HG02610 (cell line): ENCODE results near the gene CAMTA1.
"Not testable (repeated sequence)": the region's sequence is repeated elsewhere in the genome, so short reads cannot be mapped to it uniquely, and the experiment has no call there.

Experiments
- ATAC-seq: cut with Tn5 transposase; IDR thresholded peaks from one replicate; pipeline ENCODE4 v1.9.1; 2021; ENCODE audit warnings: mild to moderate bottlenecking, moderate library complexity; ENCODE audit not compliant: unreplicated experiment

Gene CAMTA1

DNA sequence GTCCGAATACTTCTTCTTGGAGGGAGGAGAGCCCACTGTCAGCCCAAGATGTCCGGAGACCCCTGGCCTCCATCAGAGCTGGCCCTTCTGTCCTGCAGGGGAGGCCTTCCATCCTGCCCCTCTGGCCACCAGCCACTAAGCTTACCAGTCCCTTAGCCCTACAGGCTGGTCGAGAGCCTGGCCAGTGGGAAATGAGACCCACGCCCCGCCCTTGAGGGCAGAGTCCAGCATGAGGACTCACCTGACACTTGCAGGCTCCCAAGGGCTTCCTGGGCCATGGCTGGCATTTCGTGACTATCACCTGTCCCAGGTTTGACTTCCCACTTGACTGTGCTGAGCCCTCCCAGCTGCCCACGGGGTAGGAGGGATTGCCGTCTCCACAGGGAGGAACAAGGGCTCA lies 624.0 kb downstream of the CAMTA1 start:
- ATAC-seq: no peak

DNA sequence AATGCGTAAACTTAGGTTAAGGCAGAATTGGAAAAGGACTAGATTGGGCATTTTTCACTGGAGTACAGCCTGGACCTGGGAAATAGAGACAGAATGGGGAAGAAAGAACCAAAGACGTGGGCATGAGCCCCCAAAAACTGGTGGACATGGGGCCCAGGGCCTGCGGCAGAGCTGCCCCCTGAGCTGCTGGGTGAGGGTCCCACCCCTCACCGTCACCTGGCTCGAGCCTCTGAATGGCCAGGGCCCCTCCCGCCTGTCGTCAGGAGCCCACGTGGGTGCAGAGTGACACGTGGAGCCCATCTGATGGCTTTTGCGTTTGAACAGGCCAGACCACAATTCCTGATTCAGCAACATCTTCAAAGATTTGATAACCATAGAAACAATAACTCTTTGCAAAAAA lies 624.9 kb downstream of the CAMTA1 start:
- ATAC-seq: no peak

DNA sequence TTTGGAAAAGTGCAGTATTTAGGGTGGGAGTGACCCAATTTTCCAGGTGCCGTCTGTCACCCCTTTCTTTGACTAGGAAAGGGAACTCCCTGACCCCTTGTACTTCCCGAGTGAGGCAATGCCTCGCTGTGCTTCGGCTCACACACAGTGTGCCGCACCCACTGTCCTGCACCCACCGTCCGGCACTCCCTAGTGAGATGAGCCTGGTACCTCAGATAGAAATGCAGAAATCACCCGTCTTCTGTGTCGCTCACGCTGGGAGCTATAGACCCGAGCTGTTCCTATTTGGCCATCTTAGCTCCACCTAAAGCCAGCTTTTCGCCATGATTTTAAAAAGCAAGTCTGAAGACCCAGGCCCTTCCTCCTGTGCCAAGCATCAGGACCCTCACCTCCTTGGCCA lies 632.4 kb downstream of the CAMTA1 start:
- ATAC-seq: not testable (repeated sequence)

DNA sequence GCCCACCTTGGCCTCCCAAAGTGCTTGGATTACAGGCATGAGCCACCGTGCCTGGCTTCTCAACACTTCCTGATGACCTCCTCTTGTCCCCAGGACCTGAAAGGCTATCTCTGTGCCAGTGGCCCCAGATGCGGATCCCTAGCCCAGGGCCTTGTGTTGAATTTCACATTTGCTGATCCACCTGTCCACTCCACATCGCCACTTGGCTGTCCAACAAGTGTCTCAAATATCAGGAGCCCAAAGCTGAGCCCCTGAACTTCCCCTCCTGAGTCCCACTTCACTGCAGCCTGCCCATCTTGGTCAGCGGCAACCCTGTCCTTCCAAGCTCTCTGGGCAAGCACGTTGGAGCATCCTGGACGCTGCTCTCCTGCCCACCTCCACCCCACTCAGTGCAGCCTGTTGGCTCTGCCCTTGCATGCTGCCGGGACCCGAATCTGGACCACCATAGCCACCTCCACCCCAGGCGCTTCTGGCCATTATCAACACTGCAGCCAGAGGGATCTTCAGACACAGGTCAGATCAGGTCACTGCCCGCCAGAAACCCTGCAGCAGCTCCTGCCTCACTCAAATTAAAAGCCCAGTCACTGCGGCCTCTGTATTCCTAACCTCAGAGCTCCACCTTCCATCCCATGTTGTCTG lies 633.3 kb downstream of the CAMTA1 start:
- ATAC-seq: no peak

DNA sequence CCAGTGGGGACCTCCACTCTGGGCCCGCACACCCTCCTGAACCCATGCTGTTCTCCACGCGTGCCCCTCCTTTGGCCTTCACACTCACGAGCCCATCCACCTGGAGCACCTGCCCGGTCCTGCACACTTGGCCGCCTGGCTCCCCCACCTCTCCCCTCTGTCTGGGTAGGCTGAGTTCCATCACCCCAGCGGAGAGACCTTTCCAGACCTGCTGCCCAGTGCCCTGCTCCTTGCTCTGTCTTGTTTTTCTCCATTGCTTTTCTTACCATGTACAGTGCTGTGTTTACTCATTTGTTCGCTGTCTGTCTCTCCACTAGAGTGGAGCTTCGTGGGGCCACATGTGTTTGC lies 634.8 kb downstream of the CAMTA1 start:
- no peak for ATAC-seq

DNA sequence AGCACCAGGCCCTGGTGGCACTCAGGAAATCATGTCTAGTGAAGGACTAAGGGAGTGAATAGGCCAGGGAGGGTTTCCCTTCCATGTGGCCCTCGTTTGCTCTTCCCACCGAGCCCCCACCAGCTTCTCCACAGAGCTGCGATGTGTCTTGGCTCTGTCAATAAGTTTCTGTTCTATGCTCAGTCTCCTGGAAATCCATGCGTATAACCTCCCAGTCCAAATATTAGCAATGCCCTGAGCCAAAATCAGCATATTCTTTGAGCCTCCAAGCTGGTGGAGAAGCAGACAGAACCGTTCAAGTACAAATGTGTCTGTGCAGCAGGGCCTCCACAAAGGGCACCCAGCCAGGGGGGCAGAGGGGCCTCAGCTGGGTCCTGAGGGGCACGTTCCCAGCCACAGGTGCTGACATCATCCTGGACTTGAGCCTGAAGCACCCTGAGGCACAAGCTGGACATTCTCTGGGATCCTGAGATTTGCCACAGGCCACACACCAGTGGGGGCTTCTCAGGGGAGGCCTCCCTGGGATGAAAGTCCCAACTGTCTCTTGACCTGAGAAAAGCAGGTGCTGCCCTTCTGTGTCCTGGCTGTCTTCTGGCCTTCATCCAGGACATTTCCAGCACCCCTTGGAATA lies 635.3 kb downstream of the CAMTA1 start:
- no peak for ATAC-seq

DNA sequence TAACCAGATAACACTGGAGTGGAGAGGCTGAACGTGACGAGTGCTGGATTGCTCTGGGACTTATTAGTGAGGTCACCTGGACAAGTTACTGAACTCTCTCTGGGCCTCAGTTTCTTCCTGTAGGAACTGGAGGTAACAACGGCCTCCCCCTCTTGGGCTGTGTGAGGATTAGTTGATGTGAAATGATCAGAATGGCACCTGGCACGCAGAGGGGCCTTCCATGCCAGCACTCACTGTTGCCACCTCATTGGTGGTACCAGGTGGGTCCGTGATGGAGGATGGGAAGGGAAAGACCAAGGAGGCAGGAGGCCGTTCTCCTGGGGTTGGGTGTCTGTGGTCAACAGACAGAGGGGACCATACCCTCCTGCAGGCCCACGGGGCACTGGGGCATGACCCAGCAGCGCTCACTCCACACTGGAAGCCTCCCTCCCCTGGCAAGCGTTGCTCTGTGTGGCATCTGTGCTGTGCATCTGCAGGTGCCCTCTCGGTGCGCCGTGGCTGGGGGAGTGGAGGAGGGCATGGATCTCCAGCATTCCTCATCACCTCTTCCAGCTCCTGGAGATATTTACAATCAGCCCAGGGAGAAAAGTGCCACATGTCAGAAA lies 636.3 kb downstream of the CAMTA1 start:
- no peak for ATAC-seq

DNA sequence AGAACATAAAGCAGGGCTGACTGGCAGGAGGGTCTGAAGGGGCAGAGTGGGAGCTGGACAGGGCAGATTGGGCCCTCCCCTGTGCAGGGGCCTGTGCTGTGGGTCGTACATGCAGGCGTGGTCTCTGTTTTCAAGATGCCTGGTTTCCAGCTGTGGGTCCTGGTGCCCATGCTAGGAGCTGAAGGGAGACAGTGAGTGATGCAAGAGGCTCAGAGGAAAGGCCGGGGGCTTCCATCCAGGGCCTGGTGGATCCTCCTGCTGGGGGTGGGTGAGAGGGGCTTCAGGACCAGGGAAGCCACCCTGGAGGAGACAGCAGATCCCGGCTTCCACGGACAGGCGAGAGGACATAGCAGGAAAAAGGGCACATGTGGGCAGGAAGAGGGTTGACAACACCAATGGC lies 636.8 kb downstream of the CAMTA1 start:
- no peak for ATAC-seq

DNA sequence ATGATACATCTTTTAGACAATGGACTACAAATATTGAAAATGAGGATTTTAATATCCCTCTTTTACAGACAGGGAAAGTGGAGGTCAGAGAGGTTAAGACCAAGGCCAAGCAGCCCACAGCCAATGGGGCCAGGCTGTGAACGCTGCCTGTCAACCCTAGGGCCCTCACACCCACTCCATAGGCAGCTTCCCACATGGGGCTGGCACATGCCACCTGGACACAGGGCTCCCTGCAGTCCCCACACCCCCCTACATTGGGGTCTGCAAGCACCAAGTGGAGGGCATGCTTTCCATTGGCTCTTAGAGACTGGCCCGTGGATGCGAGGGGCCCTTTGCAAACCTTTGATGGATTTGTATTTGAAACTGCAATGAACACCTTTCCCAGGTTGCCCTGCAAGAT lies 637.3 kb downstream of the CAMTA1 start:
- no peak for ATAC-seq

DNA sequence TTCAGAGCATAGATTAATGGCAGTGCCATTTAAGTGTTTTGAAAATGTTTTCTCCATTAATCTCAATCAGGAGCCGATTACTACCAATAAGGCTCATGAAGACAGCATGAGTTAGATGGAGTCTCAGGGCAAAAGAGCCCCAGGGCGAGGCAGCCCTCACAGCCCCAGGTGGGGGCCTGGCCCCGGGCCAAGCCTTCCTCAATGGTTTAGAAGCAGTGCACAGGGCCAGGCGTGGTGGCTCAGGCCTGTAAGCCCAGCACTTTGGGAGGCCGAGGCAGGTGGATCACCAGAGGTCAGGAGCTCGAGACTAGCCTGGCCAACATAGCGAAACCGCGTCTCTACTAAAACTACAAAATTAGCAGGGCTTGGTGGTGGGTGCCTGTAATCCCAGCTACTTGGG lies 637.7 kb downstream of the CAMTA1 start:
- no peak for ATAC-seq

DNA sequence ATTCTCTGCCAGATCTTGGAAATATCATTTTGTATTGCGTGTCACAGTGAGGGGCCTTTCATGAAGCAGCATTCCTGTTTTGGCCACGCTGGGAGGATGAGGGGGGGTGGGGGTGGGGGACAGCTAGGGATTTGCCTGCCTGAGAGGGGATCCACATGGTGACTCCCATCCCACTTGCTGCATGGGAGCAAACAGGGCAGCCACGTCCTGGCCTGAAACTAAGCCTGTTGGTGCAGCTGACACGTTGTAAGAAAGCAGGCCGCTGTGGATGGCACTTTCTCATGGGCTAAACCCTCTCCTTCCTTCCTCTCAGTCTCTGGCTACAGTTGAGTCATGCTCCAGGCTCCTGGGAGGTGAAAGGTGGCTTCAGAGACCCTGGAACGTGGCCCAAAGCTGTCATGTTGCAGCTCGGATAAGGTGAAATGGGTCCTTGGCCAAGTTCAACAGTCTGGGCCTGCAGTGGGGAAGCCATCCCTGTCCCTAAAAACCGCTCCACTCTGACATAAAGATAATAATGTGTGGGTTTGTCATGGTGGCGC lies 639.2 kb downstream of the CAMTA1 start:
- ATAC-seq: no peak

DNA sequence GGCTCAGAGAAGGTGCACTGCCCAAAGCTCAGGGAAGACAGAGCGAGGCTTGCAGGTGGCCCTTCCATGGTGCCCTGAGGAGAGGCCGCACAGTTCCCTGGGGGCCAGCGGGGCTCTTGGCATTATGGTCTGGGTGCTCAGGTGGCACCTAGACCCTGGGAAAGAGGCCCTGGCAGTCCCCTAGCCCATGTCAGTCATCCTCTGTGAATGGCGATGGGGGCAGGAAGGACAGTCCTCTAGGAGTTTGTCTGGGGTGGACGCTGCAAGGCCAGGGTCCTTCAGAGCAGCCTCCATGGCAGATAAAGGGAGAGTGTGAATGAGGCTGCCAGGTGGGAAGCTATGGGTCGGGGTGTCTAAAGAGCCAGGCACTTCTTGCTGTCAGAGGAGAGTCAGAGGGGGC lies 640.0 kb downstream of the CAMTA1 start:
- no peak for ATAC-seq

DNA sequence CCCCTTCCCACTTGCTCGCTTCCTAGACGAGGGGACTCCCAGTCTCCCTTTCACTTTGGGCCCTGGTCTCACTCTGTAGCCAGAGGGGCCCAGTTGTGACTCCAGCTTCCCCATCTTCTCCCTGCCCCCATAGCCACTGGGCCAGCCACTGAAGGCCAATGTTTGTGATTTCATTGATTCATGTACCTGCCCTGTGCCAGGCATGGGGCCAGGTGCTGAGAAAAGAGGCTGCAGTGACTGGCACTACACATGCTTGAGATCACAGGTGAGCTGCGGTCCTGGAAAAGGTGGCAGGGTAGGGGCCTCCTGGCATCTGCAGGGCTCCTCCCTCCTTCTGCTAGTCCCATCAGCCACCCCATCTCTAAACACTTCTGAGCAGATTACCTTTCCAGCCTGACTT lies 640.5 kb downstream of the CAMTA1 start:
- ATAC-seq: no peak

DNA sequence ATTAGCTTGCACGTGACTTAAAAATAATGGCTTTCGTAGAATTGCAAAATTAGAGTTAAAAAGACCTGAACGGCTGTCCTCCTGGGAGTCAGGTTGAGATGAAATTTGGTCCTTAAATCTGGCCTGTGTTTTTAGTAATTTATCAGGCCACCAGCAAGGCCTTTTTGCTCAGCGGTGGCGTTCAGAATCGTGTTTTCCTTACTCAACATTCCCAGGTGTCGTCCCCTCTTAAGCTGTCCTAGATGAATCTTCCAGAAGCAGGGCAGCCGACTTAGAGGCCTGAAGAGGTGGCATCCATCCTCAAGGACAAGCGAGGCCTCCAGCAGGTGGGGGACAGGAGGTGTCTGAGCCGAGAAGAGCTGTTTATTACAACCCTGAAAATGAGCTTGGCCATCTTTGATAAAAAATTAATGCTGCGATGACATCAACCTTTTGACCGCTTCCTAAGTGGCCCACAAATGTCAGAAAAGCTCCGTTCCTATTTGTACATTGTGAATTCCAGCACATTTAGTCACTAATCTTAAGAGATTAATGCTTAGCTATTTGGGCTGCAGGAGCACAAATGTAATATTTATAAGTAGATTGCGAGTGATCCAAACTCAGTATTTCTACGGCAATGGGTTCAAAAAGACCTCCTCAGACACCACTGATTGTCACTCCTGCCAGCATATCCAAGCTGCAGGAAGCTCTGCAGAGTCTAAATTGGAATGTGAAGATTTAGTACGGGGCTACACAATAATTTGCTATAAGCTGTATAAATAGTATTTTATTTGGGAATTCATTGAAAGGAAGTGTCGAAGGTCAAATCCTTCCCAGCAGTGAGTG lies 641.7 kb downstream of the CAMTA1 start:
- ATAC-seq: no peak

DNA sequence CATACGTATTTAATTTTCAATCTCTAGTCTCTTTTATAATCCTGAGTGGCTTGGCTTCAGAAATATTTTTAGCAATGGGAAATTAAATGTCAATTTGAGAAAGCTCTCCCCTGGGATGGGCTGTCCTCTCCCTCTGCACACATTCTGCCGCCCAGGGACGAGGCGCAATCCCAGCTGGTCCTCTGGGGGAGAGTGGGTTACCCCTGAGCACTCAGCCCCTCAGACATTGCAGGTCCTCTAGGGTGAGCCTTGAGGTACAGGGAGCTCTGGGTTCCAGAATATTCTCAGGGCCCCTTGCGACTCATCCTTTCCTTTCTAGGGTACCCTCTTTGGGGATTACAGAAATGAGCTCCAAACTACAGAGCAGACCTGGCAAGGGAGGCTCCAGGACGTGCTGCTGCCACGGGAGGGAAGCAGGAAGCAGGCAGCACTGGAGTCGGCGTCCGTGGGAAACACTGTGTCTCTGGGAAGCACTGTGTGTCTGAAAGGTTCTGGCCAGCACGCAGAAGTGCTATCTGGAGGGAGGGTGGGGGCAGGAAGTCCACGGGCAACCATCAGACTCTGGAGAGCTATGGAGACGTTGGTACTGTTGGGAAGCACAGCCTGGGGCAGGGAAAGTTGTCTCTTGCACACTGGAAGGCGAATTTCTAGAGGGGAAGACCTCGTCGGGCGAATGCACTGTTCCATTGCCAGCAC lies 642.5 kb downstream of the CAMTA1 start:
- ATAC-seq: no peak

DNA sequence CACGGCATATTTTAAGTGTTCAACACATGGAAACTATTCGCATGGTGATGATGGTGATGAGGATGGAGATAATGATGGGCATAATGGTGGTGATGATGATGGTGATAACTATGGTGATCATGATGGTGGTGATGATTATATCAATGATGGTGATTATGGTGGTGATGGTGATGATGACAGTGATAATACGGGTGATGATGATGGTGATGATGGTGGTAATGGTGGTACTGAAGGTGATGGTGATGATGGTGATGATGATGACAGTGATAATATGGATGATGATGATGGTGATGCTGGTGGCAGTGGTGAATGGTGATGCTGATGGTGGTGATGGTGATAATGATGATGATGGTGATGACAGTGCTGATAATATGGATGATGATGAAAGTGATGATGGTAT lies 644.0 kb downstream of the CAMTA1 start:
- no peak for ATAC-seq

DNA sequence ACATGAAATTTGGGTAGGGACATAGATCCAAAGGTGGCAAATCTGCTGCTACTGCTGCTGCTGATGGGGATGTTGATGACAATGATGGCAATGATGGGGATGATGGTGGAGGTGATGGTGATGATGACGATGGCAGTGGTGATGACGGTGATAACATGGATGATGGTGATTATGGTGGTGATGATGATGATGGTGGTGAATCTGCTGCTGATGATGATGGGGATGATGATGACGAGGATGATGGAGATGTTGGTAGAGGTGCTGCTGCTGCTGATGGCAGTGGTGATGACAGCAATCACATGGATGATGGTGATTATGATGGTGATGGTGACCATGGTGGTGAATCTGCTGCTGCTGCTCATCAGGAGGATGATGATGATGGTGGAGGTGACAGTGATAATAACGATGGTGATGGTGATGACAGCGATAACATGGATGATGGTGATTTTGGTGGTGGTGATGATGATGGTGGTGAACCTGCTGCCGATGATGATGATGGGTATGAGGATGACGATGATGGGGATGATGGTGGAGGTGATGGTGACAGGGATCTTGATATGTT lies 644.9 kb downstream of the CAMTA1 start:
- ATAC-seq: no peak

DNA sequence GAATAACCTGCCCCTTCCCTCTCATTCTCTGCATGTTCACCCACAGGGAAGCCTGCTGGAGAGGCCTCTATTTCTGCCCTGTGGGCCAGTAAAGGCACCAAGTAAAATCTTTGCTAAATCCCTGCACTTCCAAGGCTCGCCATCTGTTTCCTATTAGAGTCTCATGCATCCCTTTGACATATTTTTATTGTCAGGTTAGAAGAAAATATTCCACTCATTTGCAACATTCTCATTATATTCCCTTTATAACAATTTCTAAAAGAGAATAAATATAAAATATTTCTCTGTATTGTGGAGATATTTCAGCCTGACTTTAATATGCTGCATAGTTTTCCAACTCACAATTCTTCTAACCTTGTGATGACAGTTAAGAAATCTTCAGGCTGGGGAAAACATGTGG lies 645.4 kb downstream of the CAMTA1 start:
- ATAC-seq: no peak

DNA sequence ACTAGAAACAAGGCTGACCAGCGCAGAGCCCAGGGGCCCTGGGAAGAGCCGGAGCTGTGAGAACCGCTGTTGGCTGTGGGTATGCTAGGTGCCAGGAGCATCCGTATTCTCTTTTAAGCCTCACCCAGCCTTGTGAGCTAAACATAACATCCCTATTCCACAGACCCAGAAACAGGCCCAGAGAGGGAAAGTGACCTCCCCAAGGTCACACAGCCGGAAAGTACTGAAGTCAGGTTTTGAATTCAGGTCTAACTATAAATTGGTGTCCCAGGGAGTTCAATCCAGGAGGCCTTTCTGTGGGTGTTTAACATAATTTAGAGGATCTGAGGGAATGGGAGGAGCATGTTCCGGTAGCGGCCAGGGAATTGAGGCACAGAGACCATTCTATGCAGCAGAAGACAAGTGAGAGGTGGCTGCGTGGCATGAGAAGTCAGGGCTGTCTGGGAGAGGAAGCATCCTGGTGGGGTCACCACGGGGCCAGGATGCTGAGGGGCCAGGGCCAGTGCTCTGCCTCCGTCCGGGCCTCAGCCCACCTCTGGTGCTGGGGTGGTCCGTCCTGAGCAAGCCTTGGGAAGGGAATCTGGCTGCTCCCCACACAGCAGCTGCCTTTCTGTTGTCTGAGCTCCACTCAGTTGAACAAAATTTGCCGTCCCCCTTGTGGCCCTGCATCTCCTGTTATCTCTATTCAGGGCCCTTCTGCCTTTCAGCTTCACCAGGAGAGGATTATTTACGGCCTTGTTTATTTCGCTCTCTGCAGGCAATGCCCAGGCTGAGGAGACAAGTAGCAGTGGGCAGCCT lies 647.0 kb downstream of the CAMTA1 start:
- no peak for ATAC-seq

DNA sequence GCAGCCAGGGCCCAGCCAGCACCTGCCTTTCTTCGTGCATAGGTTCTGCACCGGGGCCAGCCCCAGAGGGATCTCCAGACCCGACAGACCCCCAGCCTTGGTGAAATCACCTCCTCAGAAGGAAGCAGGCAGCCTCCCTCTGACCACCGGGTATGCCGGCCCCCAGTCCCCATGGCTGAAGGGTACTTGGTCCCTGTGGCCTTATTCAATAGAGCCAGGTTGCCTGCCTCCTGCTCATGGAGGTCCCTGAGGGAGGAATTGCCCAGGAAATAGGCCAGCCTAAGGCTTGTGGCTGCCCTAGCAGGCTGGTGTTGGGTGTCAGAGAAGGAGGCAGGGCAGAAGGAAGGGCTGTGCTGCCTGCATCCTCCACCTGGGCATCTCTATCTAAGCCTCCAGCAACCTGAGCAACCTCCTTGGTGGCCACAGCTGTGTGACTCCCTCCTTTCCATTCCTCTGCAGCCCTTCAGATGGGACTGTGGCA lies 647.7 kb downstream of the CAMTA1 start:
- no peak for ATAC-seq
